GM18507 (cell line): ENCODE measurements around the gene RETNLB.

ENCODE experiments used
- DNase-seq: peaks from one replicate; pipeline ENCODE4 v3.0.0; 2011; ENCODE audit warnings: low read depth; ENCODE audit not compliant: insufficient read length; ENCODE audit errors: extremely low spot score
- FAIRE-seq: peaks from 2 replicates; lab custom pipeline; 2011; peaks lifted over from hg19 to GRCh38; lab: Jason Lieb, UNC

Gene RETNLB

GRCh38 chr3:108757404-108757982, at the start of gene RETNLB:
TSS of gene RETNLB (minus strand) at chr3:108757410. CDS start at chr3:108757185, 225 bp downstream.
- FAIRE-seq, result no peak
- DNase-seq, result no peak

GRCh38 chr3:108806316-108806715, 49.1 kb upstream of the RETNLB start:
- DNase-seq, result no peak
- FAIRE-seq, result no peak

DNA sequence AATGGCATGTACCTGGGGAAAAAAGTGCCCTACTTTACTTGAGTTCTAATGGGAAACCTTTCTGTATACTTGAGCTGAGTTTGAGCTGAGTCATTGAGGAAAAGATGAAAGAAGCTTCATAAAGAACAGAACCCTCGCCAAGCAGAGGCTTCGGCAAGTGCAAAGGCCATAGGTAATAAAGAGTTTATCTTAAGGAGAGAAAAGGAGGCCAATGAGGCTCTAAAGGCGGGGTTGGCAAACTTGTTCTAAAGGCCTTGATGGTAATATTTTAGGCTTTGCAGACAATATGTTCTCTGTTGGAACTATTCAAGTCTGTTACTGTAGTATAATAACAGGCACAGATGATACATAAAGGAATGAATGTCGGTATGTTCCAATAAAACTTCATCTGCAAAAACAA, 47.8 kb upstream of the RETNLB start:
- DNase-seq (no peak), FAIRE-seq (no peak)

DNA sequence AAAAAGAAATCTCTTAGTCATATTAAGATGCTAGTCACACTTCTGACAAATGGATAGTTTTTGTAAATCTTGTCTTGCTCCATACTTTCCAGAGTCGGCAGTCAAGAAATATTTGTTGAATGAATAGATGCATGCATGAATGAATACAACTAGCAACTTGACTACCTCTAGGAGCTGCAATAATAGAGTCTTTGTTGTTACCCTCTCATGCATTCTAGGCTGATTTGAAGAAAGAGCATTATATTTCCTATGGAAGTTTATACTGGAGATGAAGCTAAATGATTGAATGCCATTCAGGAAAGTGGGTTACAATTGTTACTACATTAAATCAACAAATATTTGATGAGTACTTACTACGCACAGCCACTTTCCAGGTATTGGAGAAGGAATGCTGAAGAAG, 47.2 kb upstream of the RETNLB start:
- no peak for DNase-seq
- FAIRE-seq, result no peak

DNA sequence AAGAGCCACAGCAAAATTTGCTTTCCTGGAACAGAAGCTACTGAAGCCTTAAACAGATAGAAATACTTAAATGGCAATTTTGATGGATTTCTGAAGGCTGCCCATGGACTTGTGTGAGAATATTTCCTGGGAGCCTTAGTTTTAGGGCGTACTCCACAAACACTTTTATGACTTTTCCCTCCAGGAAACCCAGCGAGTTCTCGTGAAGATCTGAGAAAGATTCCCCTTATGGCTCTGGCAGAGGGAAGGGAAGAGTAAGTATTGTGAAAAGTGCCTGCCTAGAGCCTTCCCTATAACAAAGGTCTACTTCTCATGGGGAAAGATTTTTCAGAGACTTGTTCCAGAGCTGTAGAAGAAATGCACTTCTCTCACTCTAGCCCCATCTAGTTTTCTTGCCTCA, 34.3 kb upstream of the RETNLB start:
- FAIRE-seq (no peak), DNase-seq (no peak)

- FAIRE-seq, result no peak
Observed at GRCh38 chr3:108780235-108780634, 23.0 kb upstream of the RETNLB start.

DNA sequence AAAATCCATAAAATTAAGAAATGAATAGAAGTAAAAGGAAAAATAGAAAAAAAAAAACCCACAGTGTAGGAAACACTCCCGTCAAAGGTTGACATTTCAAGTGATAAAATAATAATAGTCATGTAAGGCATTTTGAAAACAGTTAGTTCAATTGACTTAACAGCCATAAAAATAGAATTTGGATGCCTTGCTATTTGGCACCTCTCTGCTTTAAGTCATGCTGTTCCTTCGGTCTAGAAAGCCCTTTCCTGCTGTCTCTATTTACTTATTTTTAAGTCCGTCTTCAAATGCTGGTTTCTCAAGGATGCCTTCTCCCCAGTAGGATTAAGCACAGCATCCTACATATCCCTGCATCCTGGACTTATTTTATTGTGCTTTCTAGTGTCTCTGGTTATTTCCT, 22.3 kb upstream of the RETNLB start:
- FAIRE-seq, result no peak
- no peak for DNase-seq

More at GRCh38 chr3:108780235-108780634, 23.0 kb upstream of the RETNLB start:
- DNase-seq, result no peak

DNA sequence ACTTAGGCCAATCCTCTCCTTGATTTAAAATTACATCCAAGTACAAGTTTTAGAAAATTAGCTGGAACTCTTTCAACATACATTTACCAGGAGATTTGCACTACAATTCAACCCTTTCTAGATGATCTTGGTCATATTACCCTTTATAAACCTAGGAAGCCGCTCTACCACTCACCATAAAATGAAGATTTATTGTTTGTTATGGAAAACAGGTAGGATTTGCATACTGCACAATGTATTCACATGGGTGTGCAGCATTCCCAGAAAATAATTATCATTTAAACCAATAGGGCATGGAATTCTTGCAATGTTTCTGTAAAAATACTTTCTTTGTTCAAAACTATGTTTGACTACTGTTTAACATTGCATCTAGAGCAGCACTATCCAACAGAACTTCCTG, 18.4 kb upstream of the RETNLB start:
- DNase-seq (no peak), FAIRE-seq (no peak)

DNA sequence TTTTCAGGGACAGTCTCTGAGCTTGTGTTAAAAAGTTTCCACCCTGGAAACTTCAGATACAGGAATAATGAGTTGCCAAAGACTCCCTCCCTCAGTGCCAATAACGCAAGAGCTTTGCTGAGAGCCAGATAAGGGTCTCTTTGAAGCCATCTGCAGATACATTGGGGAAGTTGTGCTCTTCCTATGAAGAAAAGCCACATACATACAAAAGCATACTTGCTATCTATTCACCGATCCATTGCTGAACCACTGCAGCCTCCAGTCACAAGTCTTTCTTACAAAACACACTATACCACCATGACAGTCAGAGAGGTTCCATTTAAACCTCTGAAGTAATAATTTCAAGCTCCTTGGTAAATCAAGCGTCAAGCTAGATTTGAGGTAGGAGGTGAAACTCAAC, 10.0 kb upstream of the RETNLB start:
- no peak for DNase-seq
- FAIRE-seq, result no peak

GRCh38 chr3:108755686-108756085, 1.5 kb downstream of the RETNLB start:
- FAIRE-seq (no peak), DNase-seq (no peak)

GRCh38 chr3:108744762-108745161, 12.4 kb downstream of the RETNLB start:
- FAIRE-seq, result no peak

DNA sequence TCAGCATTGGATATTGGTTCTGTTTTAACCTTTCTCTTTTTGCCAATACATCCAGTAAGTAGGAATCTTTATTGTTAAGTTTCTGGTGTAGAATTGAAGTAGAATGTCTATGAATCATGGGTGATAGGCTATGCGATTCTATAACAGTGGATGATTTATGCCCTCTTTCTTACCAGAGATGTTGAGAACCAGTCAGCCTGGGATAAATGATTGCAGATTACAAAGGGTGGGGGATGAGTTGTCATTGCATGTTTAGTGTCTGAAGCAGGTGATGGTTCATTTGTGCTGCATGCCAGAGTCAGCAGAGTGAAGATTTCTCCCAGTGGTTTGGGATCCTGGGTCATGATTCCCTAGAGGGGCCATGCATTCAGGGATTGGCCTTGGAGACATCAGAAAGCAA, 14.3 kb downstream of the RETNLB start:
- FAIRE-seq, result no peak
- no peak for DNase-seq

More at GRCh38 chr3:108744762-108745161, 12.4 kb downstream of the RETNLB start:
- no peak for DNase-seq

DNA sequence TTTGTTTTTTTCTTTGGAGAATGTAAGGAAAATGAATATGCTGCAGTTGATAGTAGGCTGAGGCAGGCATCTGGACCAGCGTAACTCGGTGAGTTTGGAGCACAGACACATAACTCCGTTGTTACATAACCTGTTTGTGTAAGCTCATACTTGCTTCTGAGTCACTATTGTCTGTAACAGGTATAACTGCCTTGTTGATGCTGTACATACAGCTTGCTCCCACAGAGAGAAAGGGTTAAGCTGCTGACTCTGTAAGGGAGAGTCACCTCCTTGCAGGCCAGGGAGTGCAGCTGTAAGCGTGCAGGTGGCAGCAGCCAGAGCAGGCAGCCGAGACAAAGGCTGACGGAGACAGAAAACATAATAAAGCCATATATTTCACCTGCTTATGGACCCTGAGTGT, 20.4 kb downstream of the RETNLB start:
- FAIRE-seq, result no peak
- no peak for DNase-seq

DNA sequence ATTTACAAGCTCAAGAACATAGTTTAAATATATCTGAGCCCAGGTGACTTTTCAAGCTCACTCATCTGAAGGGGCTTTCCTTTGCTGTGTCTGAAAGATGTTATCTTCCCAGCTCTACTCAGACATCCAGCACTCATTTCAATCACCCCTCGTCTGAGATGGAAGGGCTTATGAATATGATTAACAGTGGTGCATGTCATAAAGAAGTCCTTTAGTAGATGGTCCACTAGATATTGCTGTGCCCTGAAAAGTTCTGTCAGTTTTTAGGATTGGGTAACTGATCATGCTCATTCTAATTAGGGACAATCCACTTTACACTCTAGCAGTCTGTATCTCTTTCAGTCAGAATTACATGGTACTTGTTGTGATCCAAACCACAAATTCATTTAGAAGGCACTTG, 28.3 kb downstream of the RETNLB start:
- DNase-seq (no peak), FAIRE-seq (no peak)

DNA sequence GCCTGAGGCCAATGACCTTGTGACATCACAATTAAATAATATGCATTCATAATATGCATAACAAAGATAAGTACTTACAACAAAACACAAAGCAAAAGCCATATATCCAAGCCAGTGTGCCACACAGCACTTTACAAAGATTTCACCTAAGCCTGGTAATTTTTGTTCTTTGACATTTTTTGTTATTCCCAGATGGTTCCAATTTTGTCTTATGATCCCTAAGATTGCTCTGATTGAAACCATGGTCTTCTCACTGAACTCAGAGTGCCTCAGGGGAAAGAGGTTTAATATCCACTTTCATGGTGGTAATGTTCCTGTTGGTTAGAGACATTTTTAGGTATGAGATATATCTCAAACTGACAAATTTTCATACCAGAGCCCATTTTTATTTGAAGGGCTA, 29.1 kb downstream of the RETNLB start:
- DNase-seq (no peak), FAIRE-seq (no peak)

- no peak for FAIRE-seq
- no peak for DNase-seq
Observed at GRCh38 chr3:108724101-108724500, 33.1 kb downstream of the RETNLB start.

DNA sequence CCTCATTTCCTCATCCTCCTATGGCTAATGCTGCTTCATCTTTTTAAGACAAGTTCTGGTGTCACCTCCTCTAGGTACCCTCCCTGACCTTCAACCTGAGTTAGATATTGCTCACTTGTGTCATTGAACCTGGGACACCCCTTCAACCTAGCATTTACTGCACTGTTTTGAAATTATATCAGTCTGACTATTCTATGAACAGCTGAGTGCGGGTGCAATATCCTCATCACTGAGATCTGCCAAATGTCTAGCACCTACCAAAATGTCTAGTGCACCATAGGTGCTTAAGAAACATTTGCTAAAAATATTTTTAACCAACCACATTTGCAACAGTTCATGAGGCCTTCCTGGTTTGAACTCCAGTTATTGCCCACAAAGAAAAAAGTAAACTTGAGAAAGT, 34.5 kb downstream of the RETNLB start:
- no peak for DNase-seq
- no peak for FAIRE-seq

DNA sequence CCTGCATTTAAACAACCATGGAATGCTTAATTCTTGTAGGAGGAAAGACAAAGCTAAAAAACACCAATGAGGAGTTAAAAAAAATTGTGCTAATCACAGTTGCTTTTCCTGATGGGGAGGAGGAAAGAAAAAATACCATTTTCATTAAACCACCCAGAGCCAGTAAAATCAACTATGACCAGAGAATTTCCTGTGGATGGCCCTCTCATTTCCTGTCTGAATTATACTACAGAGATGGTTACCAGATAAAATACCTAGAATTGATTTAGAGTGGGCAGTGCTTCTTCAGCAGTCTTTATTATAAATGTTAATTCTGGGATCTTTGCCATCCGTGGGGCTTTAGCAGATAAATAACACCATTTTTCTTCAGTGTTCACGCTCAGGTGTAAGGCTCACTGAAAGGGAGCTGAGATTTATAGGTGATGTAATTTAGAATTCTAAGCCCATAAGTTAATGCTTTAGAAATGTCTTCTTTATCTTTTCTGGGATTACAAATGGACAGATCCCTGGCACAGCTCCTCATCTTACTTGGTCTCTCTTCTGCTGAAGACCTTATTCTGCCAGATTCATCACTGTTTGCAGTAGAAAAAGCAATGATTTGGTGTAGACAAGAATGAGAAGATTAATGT, 37.9 kb downstream of the RETNLB start:
- FAIRE-seq, result no peak
- DNase-seq, result no peak

GRCh38 chr3:108718454-108718853, 38.8 kb downstream of the RETNLB start:
- DNase-seq, result no peak
- no peak for FAIRE-seq

GRCh38 chr3:108713816-108714215, 43.4 kb downstream of the RETNLB start:
- DNase-seq, result no peak
- FAIRE-seq, result no peak

DNA sequence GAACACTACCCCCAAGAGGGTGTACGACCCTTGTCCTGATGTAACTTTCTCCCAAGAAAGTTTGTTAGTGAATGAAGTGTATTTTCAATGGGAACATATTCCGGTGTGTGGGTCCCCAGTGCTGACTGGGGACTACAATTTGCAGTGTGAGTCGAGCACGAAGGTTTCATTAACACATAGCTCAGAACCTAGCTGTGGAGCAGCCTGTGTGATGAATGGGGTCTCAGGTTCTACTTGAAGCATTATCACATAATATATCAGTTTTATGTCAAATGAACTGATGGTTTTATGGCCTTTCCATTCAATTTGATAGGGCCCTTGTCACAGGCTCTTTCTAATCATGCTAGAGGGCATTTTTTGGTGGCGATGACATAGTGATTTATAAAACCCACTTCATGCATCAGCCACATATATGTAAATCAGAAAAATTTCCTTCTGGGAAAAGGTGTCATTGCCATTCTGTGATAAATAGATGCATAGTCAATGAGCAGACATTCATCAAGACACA, 44.1 kb downstream of the RETNLB start:
- FAIRE-seq, result no peak

More for the DNA sequence above, 44.1 kb downstream of the RETNLB start:
- DNase-seq, result no peak
